ENCODE results near the gene VKORC1L1. TPM values are rescaled to one million over a fixed set of nuclear protein-coding genes. Genes with fewer than 3 reads are reported as not detected.

Gene VKORC1L1
- total RNA-seq, 1 donor from 2014 or later, result 25.0 TPM

DNA sequence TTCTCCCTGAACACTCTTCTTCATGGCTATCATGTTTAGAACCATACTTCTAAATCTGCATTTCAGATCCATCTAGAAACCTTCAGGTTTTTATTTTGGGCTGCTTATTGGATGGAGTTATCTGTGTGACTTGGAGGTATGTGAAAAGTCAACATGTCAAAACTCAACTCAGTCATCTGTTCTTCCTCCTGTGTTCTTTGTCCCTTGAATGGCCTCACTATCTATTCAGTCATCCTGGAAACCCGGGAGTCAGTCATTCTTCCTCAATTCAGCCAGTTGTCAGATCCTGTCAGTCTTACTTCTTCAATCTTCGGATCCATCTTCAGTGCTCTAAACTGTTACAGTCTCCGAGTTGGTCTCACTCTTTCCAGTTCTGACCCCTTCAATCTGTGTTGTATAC lies 52.2 kb downstream of the VKORC1L1 start:
- Mint-ChIP-seq H3K4me3 (ENCODE audit: low read depth) (no peak overlapping the region), H3K36me3 (ENCODE audit: insufficient read depth) (peaks cover 8% of the 10 kb centered on the region), H3K9me3 (ENCODE audit: low read depth) (peaks cover 4% of the 10 kb centered on the region), H3K4me1 (ENCODE audit: low read depth) (peaks cover 29% of the 10 kb centered on the region), H3K27me3 (no peaks in the 10 kb centered on the region), H3K27ac (no peak overlapping the region)
- TF ChIP-seq, protein P1, sequence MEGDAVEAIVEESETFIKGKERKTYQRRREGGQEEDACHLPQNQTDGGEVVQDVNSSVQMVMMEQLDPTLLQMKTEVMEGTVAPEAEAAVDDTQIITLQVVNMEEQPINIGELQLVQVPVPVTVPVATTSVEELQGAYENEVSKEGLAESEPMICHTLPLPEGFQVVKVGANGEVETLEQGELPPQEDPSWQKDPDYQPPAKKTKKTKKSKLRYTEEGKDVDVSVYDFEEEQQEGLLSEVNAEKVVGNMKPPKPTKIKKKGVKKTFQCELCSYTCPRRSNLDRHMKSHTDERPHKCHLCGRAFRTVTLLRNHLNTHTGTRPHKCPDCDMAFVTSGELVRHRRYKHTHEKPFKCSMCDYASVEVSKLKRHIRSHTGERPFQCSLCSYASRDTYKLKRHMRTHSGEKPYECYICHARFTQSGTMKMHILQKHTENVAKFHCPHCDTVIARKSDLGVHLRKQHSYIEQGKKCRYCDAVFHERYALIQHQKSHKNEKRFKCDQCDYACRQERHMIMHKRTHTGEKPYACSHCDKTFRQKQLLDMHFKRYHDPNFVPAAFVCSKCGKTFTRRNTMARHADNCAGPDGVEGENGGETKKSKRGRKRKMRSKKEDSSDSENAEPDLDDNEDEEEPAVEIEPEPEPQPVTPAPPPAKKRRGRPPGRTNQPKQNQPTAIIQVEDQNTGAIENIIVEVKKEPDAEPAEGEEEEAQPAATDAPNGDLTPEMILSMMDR (IDR thresholded peaks at IDR 0.05; ENCODE audit: unreplicated experiment), result no peak
- no peak for DNase-seq (ENCODE audit: low spot score, unreplicated experiment)

DNA sequence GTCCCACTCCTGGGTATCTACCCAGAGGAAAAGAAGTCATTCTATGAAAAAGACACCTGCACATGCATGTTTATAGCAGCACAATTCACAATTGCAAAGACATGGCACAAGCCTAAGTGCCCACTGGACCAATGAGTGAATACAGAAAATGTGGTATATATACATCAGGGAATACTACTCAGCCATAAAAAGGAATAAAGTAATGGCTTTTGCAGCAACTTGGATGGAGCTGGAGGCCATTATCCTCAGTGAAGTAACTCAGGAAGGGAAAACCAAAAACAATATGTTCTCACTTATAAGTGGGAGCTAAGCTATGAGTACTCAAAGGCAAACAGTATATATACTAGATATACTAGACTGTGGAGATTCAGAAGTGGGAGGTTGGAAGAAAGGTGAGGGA lies 53.7 kb downstream of the VKORC1L1 start:
- Mint-ChIP-seq H3K4me1 (ENCODE audit: low read depth) (peaks cover 39% of the 10 kb centered on the region), H3K4me3 (ENCODE audit: low read depth) (no peak overlapping the region), H3K36me3 (ENCODE audit: insufficient read depth) (peaks cover 2% of the 10 kb centered on the region), H3K27me3 (no peaks in the 10 kb centered on the region), H3K9me3 (ENCODE audit: low read depth) (no peaks in the 10 kb centered on the region), H3K27ac (no peak overlapping the region)
- DNase-seq (ENCODE audit: low spot score, unreplicated experiment), result no peak
- TF ChIP-seq, protein P1 (IDR thresholded peaks at IDR 0.05; ENCODE audit: unreplicated experiment), result no peak

DNA sequence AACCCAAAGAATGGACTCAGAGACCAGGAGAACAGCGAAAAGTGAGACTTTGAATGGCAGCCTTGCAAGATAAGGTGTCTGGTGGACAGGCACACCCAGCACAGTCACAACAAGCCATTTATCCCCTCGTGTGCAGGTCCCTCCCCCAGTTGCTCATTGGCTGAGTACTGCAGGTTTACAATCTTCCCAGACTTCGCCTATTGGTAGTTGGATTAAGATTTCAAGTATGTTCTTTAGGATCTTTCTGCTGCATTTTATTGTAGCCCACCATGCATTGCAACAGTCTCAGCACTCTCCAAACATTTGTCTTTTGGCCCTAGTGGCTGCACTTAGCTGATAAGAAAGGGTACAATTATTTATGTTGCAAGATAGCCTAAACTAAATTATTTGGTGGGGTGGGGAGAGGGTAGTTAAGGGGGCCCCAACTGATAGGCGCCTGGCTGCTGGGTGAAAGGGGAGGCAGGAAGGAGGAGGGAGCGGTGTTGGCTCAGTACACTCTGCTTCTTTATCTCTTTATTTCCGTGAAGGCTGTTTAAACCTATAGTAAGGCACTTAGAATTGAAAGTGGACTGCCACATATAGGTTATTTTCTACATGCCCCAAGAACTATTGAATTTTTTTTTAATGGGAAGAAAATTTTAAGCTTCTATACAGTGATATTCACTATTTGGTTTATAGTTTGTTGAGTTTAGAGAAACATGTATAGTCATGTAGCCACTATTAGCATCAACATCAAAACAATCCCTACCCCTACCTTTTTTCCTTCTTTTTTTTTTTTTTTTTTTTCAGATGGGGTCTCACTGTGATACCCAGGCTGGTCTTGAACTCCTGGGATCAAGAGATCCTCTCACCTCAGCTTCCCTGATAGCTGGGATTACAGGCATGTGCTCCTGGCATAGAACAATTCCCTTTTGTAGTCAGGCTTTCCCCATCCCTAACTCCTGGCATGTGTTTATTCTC lies 54.9 kb downstream of the VKORC1L1 start:
- peak overlapping the region; percentile 91 for H3K27ac Mint-ChIP-seq

DNA sequence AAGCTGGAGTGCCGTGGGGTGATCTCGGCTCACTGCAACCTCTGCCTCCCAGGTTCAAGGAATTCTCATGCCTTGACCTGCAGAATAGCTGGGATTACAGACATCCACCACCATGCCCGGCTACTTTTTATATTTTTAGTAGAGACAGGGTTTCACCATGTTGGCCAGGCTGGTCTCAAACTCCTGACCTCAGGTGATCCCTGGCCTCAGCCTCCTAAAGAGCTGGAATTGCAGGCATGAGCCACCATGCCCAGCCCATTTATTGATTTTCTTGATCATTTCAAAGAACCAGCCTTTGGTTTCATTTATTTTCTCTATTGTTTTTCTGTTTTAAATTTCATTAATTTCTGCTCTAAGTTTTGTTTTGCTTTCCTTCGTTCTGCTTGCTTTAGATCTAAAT lies 58.8 kb downstream of the VKORC1L1 start:
- no peak overlapping the region for H3K27ac Mint-ChIP-seq
- no peaks in the 10 kb centered on the region for H3K9me3 Mint-ChIP-seq (ENCODE audit: low read depth)
- no peak for DNase-seq (ENCODE audit: low spot score, unreplicated experiment)
- no peaks in the 10 kb centered on the region for H3K27me3 Mint-ChIP-seq
- peaks cover 29% of the 10 kb centered on the region for H3K4me1 Mint-ChIP-seq (ENCODE audit: low read depth)
- H3K4me3 Mint-ChIP-seq (ENCODE audit: low read depth), result no peak overlapping the region
- peaks cover under 1% of the 10 kb centered on the region for H3K36me3 Mint-ChIP-seq (ENCODE audit: insufficient read depth)
- TF ChIP-seq, protein P1 (IDR thresholded peaks at IDR 0.05; ENCODE audit: unreplicated experiment), result no peak

More for the DNA sequence above, 54.9 kb downstream of the VKORC1L1 start:
- Mint-ChIP-seq H3K36me3 (ENCODE audit: insufficient read depth) (peaks cover 2% of the 10 kb centered on the region), H3K4me1 (ENCODE audit: low read depth) (peaks cover 43% of the 10 kb centered on the region), H3K27me3 (no peaks in the 10 kb centered on the region), H3K9me3 (ENCODE audit: low read depth) (no peaks in the 10 kb centered on the region), H3K4me3 (ENCODE audit: low read depth) (peak overlapping the region; percentile 1)
- peak; percentile 13 for DNase-seq (ENCODE audit: low spot score, unreplicated experiment)
- TF ChIP-seq, protein P1 (IDR thresholded peaks at IDR 0.05; ENCODE audit: unreplicated experiment), result no peak

DNA sequence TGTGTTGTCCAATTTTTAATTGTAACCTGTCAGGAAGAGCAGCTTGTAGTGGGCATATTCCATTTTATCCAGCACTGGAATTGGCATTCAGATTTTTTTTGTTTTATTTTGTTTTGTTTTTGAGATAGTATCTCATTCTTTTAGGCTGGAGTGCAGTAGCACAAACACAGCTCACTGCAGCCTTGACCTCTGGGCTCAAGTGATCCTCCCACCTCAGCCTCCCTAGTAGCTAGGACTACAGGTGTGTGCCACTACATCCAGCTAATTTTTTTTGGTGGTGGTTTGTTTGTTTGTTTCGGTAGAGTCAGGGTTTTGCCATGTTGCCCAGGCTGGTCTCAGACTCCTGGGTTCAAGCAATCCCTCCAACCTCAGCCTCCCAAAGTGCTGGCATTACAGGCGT lies 64.4 kb downstream of the VKORC1L1 start:
- Mint-ChIP-seq H3K4me1 (ENCODE audit: low read depth) (peaks cover 2% of the 10 kb centered on the region), H3K27ac (peak overlapping the region; percentile 21), H3K9me3 (ENCODE audit: low read depth) (no peaks in the 10 kb centered on the region), H3K36me3 (ENCODE audit: insufficient read depth) (peaks cover 3% of the 10 kb centered on the region), H3K4me3 (ENCODE audit: low read depth) (no peak overlapping the region), H3K27me3 (no peaks in the 10 kb centered on the region)
- TF ChIP-seq, protein P1 (IDR thresholded peaks at IDR 0.05; ENCODE audit: unreplicated experiment), result no peak
- no peak for DNase-seq (ENCODE audit: low spot score, unreplicated experiment)
